GM23338 (cell line): ENCODE measurements around the gene UPK1B. TPM values are rescaled to one million over a fixed set of nuclear protein-coding genes. Genes with fewer than 3 reads are reported as not detected.

Experiments used
- ATAC-seq: fragments of 200-7000 bp; cut with Tn5 transposase; 3 replicates; pipeline ENCODE4 v1.9.1; 2020
- DNase-seq: peaks from one replicate; pipeline ENCODE4 v3.0.0-alpha.2; 2015; ENCODE audit warnings: low spot score
- H2AFZ ChIP-seq: fragments of 200-600 bp; sonication (generic); 2 replicates; pipeline ENCODE4 v1.8.0; 2016; ENCODE audit warnings: antibody characterized with exemption, mild to moderate bottlenecking, moderate library complexity
- H3F3A ChIP-seq: fragments of 200-600 bp; sonication (generic); replicated peaks from 2 replicates; pipeline ENCODE4 v1.8.0; 2017; ENCODE audit warnings: antibody characterized with exemption, mixed run types, low read depth
- H3K27ac ChIP-seq: fragments of 200-600 bp; sonication (generic); 2 replicates; pipeline ENCODE4 v1.6.1; 2016; ENCODE audit warnings: low read depth
- H3K27me3 ChIP-seq: fragments of 200-600 bp; sonication (generic); 2 replicates; pipeline ENCODE4 v1.8.0; 2016; ENCODE audit warnings: mild to moderate bottlenecking, mixed run types, moderate library complexity; ENCODE audit not compliant: insufficient read depth
- H3K36me3 ChIP-seq: fragments of 200-600 bp; sonication (generic); 2 replicates; pipeline ENCODE4 v1.8.0; 2016; ENCODE audit warnings: mild to moderate bottlenecking; ENCODE audit not compliant: insufficient read depth
- H3K4me1 ChIP-seq: fragments of 200-600 bp; sonication (generic); 2 replicates; pipeline ENCODE4 v1.8.0; 2016; ENCODE audit warnings: mild to moderate bottlenecking, moderate library complexity; ENCODE audit not compliant: insufficient read depth
- H3K4me2 ChIP-seq: fragments of 200-600 bp; sonication (generic); 2 replicates; pipeline ENCODE4 v1.7.1; 2017; ENCODE audit warnings: mixed run types
- H3K4me3 ChIP-seq: fragments of 200-600 bp; sonication (generic); 2 replicates; pipeline ENCODE4 v1.6.1; 2016; ENCODE audit warnings: mixed run types
- H3K79me2 ChIP-seq: fragments of 200-600 bp; sonication (generic); replicated peaks from 2 replicates; pipeline ENCODE4 v1.8.0; 2017; ENCODE audit warnings: mild to moderate bottlenecking; ENCODE audit not compliant: insufficient read depth
- H3K9me2 ChIP-seq: fragments of 200-600 bp; sonication (generic); 2 replicates; pipeline ENCODE4 v1.8.0; 2017; ENCODE audit not compliant: insufficient read depth
- H4K20me1 ChIP-seq: fragments of 200-600 bp; sonication (generic); replicated peaks from 2 replicates; pipeline ENCODE4 v1.8.0; 2017; ENCODE audit warnings: mild to moderate bottlenecking; ENCODE audit not compliant: insufficient read depth
- H3K27ac Mint-ChIP-seq: 2 replicates; pipeline ENCODE4 v1.8.0; 2020; ENCODE audit warnings: inconsistent platforms, mild to moderate bottlenecking, moderate library complexity, mixed read lengths
- H3K27me3 Mint-ChIP-seq: 3 replicates; pipeline ENCODE4 v1.8.0; 2022; ENCODE audit warnings: low read depth, mild to moderate bottlenecking, moderate library complexity, mixed read lengths, inconsistent platforms; ENCODE audit not compliant: insufficient read depth, poor library complexity
- H3K36me3 Mint-ChIP-seq: 3 replicates; pipeline ENCODE4 v1.8.0; 2021; ENCODE audit warnings: low read depth, mild to moderate bottlenecking, inconsistent platforms, moderate library complexity, mixed read lengths
- H3K4me1 Mint-ChIP-seq: 3 replicates; pipeline ENCODE4 v1.8.0; 2020; ENCODE audit warnings: mild to moderate bottlenecking, inconsistent platforms, mixed read lengths
- H3K4me3 Mint-ChIP-seq: 3 replicates; pipeline ENCODE4 v1.8.0; 2021; ENCODE audit warnings: moderate library complexity, mild to moderate bottlenecking, inconsistent platforms, mixed read lengths
- H3K9me3 Mint-ChIP-seq: 3 replicates; pipeline ENCODE4 v1.8.0; 2020; ENCODE audit warnings: moderate library complexity, mild to moderate bottlenecking, inconsistent platforms, mixed read lengths
- CREB1 ChIP-seq: fragments of 250-450 bp; sonication (Bioruptor Pico); IDR thresholded peaks from 2 replicates; pipeline ENCODE4 v1.5.0; 2020; ENCODE audit warnings: low read depth, mild to moderate bottlenecking, moderate library complexity
- CTCF ChIP-seq, 2 experiments: fragments of 200-600 bp in 1 of 2; sonication (generic) in 1 of 2; conservative IDR thresholded peaks; 2 replicates each; pipeline versions ENCODE4 v1.5.1 to v1.6.1; 2016 to 2017; ENCODE audit warnings: antibody characterized with exemption in 2 of 2, low read depth in 2 of 2, mild to moderate bottlenecking in 2 of 2, moderate library complexity in 1 of 2
- ETS1 ChIP-seq: IDR thresholded peaks from 2 replicates; pipeline ENCODE4 v1.6.1; 2016; ENCODE audit warnings: antibody characterized with exemption
- EZH2 ChIP-seq: fragments of 200-600 bp; sonication (generic); IDR thresholded peaks from one replicate; pipeline ENCODE4 v1.8.0; 2017; ENCODE audit warnings: antibody characterized with exemption, mild to moderate bottlenecking, low read depth; ENCODE audit not compliant: unreplicated experiment
- EZH2phosphoT487 ChIP-seq: fragments of 200-600 bp; sonication (generic); IDR thresholded peaks from one replicate; pipeline ENCODE4 v1.8.1; 2018; ENCODE audit warnings: antibody characterized with exemption; ENCODE audit not compliant: unreplicated experiment
- JUNB ChIP-seq: IDR thresholded peaks from one replicate; pipeline ENCODE4 v1.6.1; 2016; ENCODE audit warnings: antibody characterized with exemption; ENCODE audit not compliant: unreplicated experiment
- NANOG ChIP-seq: IDR thresholded peaks from 2 replicates; pipeline ENCODE4 v1.6.1; 2016; ENCODE audit warnings: antibody characterized with exemption, borderline replicate concordance
- POLR2AphosphoS5 ChIP-seq: IDR thresholded peaks from 2 replicates; pipeline ENCODE4 v1.6.1; 2016; ENCODE audit warnings: antibody characterized with exemption, low read depth
- REST ChIP-seq: IDR thresholded peaks from one replicate; pipeline ENCODE4 v1.6.1; 2018; ENCODE audit warnings: antibody characterized with exemption; ENCODE audit not compliant: unreplicated experiment
- STAT1 ChIP-seq: IDR thresholded peaks from one replicate; pipeline ENCODE4 v1.6.1; 2016; ENCODE audit warnings: antibody characterized with exemption; ENCODE audit not compliant: unreplicated experiment
- ZNF114 ChIP-seq: fragments of 250-450 bp; sonication (Bioruptor Pico); IDR thresholded peaks from 2 replicates; pipeline ENCODE4 v1.5.0; 2020; ENCODE audit warnings: mild to moderate bottlenecking, moderate library complexity
- ZNF331 ChIP-seq: fragments of 250-450 bp; sonication (Bioruptor Pico); IDR thresholded peaks from 2 replicates; pipeline ENCODE4 v1.5.0; 2020; ENCODE audit warnings: low read depth, mild to moderate bottlenecking, moderate library complexity
- ZNF462 ChIP-seq: fragments of 250-450 bp; sonication (Bioruptor Pico); IDR thresholded peaks from 2 replicates; pipeline ENCODE4 v1.5.0; 2020; ENCODE audit warnings: mild to moderate bottlenecking, moderate library complexity
- polyA plus RNA-seq: library from polyadenylated mRNA; unstranded; fragments of >200 nt; fragmentation: Nextera tagmentation; extraction: Ambion mirVana; gene quantifications from 2 replicates; pipeline ENCODE4 v1.2.1, GENCODE V29; 2016
- total RNA-seq: library from RNA; depleted of rRNA; stranded (reverse); fragments of >200 nt; shearing (Covaris generic); gene quantifications from 2 replicates; pipeline ENCODE4 v1.2.3, GENCODE V29; 2014

Gene UPK1B
- total and polyA plus RNA-seq, 2 experiments from 2014 or later: 0.39 to 0.66 TPM

- Mint-ChIP-seq H3K4me1 (peaks cover 8% of the 10 kb centered on the region), H3K27me3 (peaks cover 7% of the 10 kb centered on the region), H3K4me3 (peak overlapping the region; percentile 80), H3K9me3 (peaks cover 13% of the 10 kb centered on the region; the same call in 2 of the 3 replicates), H3K36me3 (peaks cover 35% of the 10 kb centered on the region), H3K27ac (no peak overlapping the region)
- no peak for ATAC-seq
- TF ChIP-seq POLR2AphosphoS5: no peak
- TF ChIP-seq ETS1: no peak
- TF ChIP-seq ZNF114: no peak
- no peak for TF ChIP-seq ZNF462
- no peak for TF ChIP-seq EZH2
- no peak for TF ChIP-seq EZH2phosphoT487
- no peak for TF ChIP-seq ZNF331 (CRISPR knock-in tag)
- TF ChIP-seq REST: no peak
- TF ChIP-seq JUNB: no peak
- TF ChIP-seq STAT1: no peak
- TF ChIP-seq NANOG: no peak
- no peak for TF ChIP-seq CTCF (conservative IDR thresholded peaks at IDR 0.05; ENCODE audit: low read depth in 2 of 2)
- TF ChIP-seq CREB1 (CRISPR knock-in tag): no peak
- H3K4me2 ChIP-seq: peak overlapping the region; percentile 99
- no peak overlapping the region for H2AFZ ChIP-seq
- H3K4me1 ChIP-seq: peaks cover 17% of the 10 kb centered on the region
- peaks cover 23% of the 10 kb centered on the region for H3K36me3 ChIP-seq
- H3K9me2 ChIP-seq: no peaks in the 10 kb centered on the region
- no peaks in the 10 kb centered on the region; the same call in 1 of the 2 replicates for H3F3A ChIP-seq
- no peaks in the 10 kb centered on the region for H3K27me3 ChIP-seq
- DNase-seq: no peak
- H3K4me3 ChIP-seq: peak overlapping the region; percentile 76
- H4K20me1 ChIP-seq: peaks cover 3% of the 10 kb centered on the region; the same call in 1 of the 2 replicates
- H3K27ac ChIP-seq: no peak overlapping the region
- peaks cover 59% of the 10 kb centered on the region for H3K79me2 ChIP-seq
Measured at GRCh38 chr3:119239206-119239820, 65.9 kb downstream of the UPK1B start.
